ENCODE results near the gene CFAP68. TPM values are rescaled to one million over a fixed set of nuclear protein-coding genes. Genes with fewer than 3 reads are reported as not detected.
A peak's percentile ranks its signal among the peaks of the same experiment; 100 is the strongest.

CFAP68 gene
- total and polyA plus RNA-seq, 2 of the 8 experiments (the other 6 are each of a cell fraction or from before 2014, with no cell fraction given), result 21.4 to 43.1 TPM

- Histone ChIP-seq H3K4me1 (replicated peaks in 1 of 4; ENCODE audit: control insufficient read depth in 3 of 4, insufficient read depth in 4 of 4, low read length in 3 of 4) (no peaks in the 10 kb centered on the region; a peak in 1 of 7 replicates), H3K27me3 (replicated peaks in 1 of 4; ENCODE audit: control insufficient read depth in 3 of 4, extremely low read depth in 1 of 4, insufficient read depth in 3 of 4, low read length in 3 of 4) (no peaks in the 10 kb centered on the region; a peak in 1 of 7 replicates), H4K91ac (replicated peaks; ENCODE audit: insufficient read length, low read length) (no peak overlapping the region), H2BK120ac (replicated peaks; ENCODE audit: low read depth, low read length) (no peak overlapping the region), H3K27ac (ENCODE audit: low read depth, low read length) (no peak overlapping the region), H3K79me2 (ENCODE audit: control insufficient read depth in 1 of 2, insufficient read depth in 2 of 2, low read length in 2 of 2) (no peaks in the 10 kb centered on the region), H3K9me3 (ENCODE audit: insufficient read depth in 2 of 2, low read depth in 1 of 2, low read length in 1 of 2) (no peaks in the 10 kb centered on the region), H3K23me2 (ENCODE audit: low read depth, low read length) (peaks cover 2% of the 10 kb centered on the region), H3K4me2 (ENCODE audit: insufficient read depth in 1 of 2, low read depth in 2 of 2, low read length in 2 of 2) (peak overlapping the region; percentile 46 to 88), H2BK20ac (ENCODE audit: low read length) (no peak overlapping the region), H3K9ac (replicated peaks in 1 of 4; ENCODE audit: extremely low read depth in 1 of 4, low read depth in 3 of 4, low read length in 3 of 4) (peak overlapping the region in 1 of 4 experiments; percentile 66; a peak in 2 of 7 replicates), H3K56ac (replicated peaks; ENCODE audit: insufficient read length, low read depth, low read length) (no peak overlapping the region), H3K79me1 (ENCODE audit: low read depth, low read length) (no peaks in the 10 kb centered on the region), H3K4me3 (ENCODE audit: extremely low read depth in 1 of 4, insufficient read depth in 2 of 4, low read depth in 3 of 4, low read length in 4 of 4) (peak overlapping the region; percentile 69 to 88 (median 84)), H2BK5ac (ENCODE audit: low read depth, low read length) (no peak overlapping the region), H2BK12ac (ENCODE audit: low read depth, low read length) (no peak overlapping the region), H2AK5ac (ENCODE audit: low read depth, low read length) (no peak overlapping the region), H4K8ac (ENCODE audit: extremely low read depth, insufficient read depth, low read length) (no peak overlapping the region), H2BK15ac (ENCODE audit: low read length) (no peak overlapping the region), H3K36me3 (ENCODE audit: control insufficient read depth in 2 of 4, insufficient read depth in 4 of 4, low read length in 3 of 4) (peaks cover 0 to 10% (median 0%) of the 10 kb centered on the region in 4 experiments; a peak in 1 of 8 replicates), H4K5ac (ENCODE audit: insufficient read length, low read depth, low read length) (no peak overlapping the region), H2AFZ (ENCODE audit: low read length) (0 out of 2 replicates have a peak overlapping the region, but pooled peaks have one; percentile 92), H4K20me1 (replicated peaks in 1 of 2; ENCODE audit: control insufficient read depth in 1 of 2, insufficient read depth in 2 of 2, low read length in 2 of 2) (no peaks in the 10 kb centered on the region), H3K18ac (ENCODE audit: extremely low read depth, low read length) (no peak overlapping the region), H3K23ac (ENCODE audit: insufficient read length) (no peak overlapping the region), H3K4ac (replicated peaks; ENCODE audit: insufficient read length, low read depth, low read length) (no peak overlapping the region), H3K14ac (ENCODE audit: insufficient read length) (no peak overlapping the region)
- TF ChIP-seq CTBP2 (IDR thresholded peaks at IDR 0.05; ENCODE audit: borderline replicate concordance, insufficient read depth, insufficient read length, low read length), result no peak
- CTCF ChIA-PET (ENCODE audit: partially characterized antibody), result interaction anchor here (0.5 to 3.0 kb wide), 15 partner anchors 8 to 266 kb away, joined by 3 to 32 read pairs (median 5); no protein-coding TSS in a partner anchor
- FAIRE-seq (no peak), DNase-seq (ENCODE audit: low read depth in 1 of 2, low spot score in 2 of 2) (no peak)
- POLR2A ChIA-PET (ENCODE audit: partially characterized antibody), result interaction anchor here (0.6 to 2.2 kb wide), 8 partner anchors 9 to 216 kb away, joined by 3 to 7 read pairs (median 4); partner anchors contain the start of genes CFAP68, DIXDC1, FDXACB1 and SDHD
These were observed 8.8 kb upstream of the CFAP68 start for GRCh38 chr11:111870522-111870885.
